Mesodermal cell (in vitro differentiated cells): Measurements from ENCODE around the gene CBX1.
"Not testable (repeated sequence)": the region's sequence is repeated elsewhere in the genome, so short reads cannot be mapped to it uniquely, and the experiment has no call there.

Source experiments
- H3K27ac ChIP-seq: 2 replicates; pipeline ENCODE4 v1.7.0; 2013; ENCODE audit warnings: mild to moderate bottlenecking, low read depth, low read length, moderate library complexity; ENCODE audit not compliant: severe bottlenecking
- H3K36me3 ChIP-seq: 2 replicates; pipeline ENCODE4 v1.7.1; 2013; ENCODE audit warnings: mild to moderate bottlenecking, low read length, moderate library complexity; ENCODE audit not compliant: control insufficient read depth, insufficient read depth
- H3K4me1 ChIP-seq: one replicate; pipeline ENCODE4 v1.7.1; 2013; ENCODE audit warnings: mild to moderate bottlenecking, low read length; ENCODE audit not compliant: insufficient read depth, control insufficient read depth, poor library complexity, severe bottlenecking
- H3K4me3 ChIP-seq: 2 replicates; pipeline ENCODE4 v1.7.0; 2013; ENCODE audit warnings: low read length, control low read depth, mild to moderate bottlenecking; ENCODE audit not compliant: insufficient read depth, poor library complexity, severe bottlenecking; ENCODE audit errors: extremely low read depth
- H3K9me3 ChIP-seq: 2 replicates; pipeline ENCODE4 v1.7.1; 2013; ENCODE audit warnings: mild to moderate bottlenecking, low read length, moderate library complexity; ENCODE audit not compliant: control insufficient read depth
- WGBS, 2 experiments: methylation state at CpG; one replicate each; pipeline ENCODE4 v1.1.5; 2013; ENCODE audit warnings: missing lambda C conversion rate in 2 of 2; ENCODE audit not compliant: insufficient coverage in 2 of 2; 5-methylcytosine and 5-hydroxymethylcytosine counted together

CBX1 gene

GRCh38 chr17:48037838-48038323 is 63.4 kb downstream of the CBX1 start:
- Histone ChIP-seq H3K36me3 (no peaks in the 10 kb centered on the region), H3K4me1 (no peaks in the 10 kb centered on the region), H3K4me3 (peak overlapping the region; percentile 11), H3K27ac (no peak overlapping the region), H3K9me3 (no peaks in the 10 kb centered on the region)
- 25 to 26% methylated on average over 7 to 9 of the region's 19 CpGs for WGBS, 2 experiments

- no peak within 1 kb of the TSS for H3K27ac ChIP-seq
- no peaks in the 10 kb centered on the region for H3K4me1 ChIP-seq
- peak within 1 kb of the TSS; percentile 43 for H3K4me3 ChIP-seq
- no peaks in the 10 kb centered on the region for H3K9me3 ChIP-seq
- 10% methylated on average over 51 to 67 of the region's 73 CpGs for WGBS, 2 experiments
- H3K36me3 ChIP-seq, result no peaks in the 10 kb centered on the region
Observed at GRCh38 chr17:48037036-48037837, 64.0 kb downstream of the CBX1 start, which contains the start of gene COPZ2. Gene COPZ2 (minus strand): TSS chr17:48037797. CDS start chr17:48037777, 20 bp downstream.

GRCh38 chr17:48036693-48037035 is 64.6 kb downstream of the CBX1 start:
- Histone ChIP-seq H3K27ac (no peak overlapping the region), H3K4me3 (peak overlapping the region; percentile 43), H3K36me3 (no peaks in the 10 kb centered on the region), H3K9me3 (no peaks in the 10 kb centered on the region), H3K4me1 (no peaks in the 10 kb centered on the region)
- WGBS, 2 experiments, result 83% methylated on average over 6 of the region's 6 CpGs; no CpG with 5 or more reads in 1 of the 2 experiments

GRCh38 chr17:48034734-48035133 is 66.5 kb downstream of the CBX1 start:
- H3K4me1 ChIP-seq, H3K27ac ChIP-seq, H3K4me3 ChIP-seq, H3K36me3 ChIP-seq, H3K9me3 ChIP-seq: not testable (repeated sequence)
- WGBS, 2 experiments, result 77 to 94% methylated on average over 2 to 4 of the region's 12 CpGs

- Histone ChIP-seq H3K9me3 (no peaks in the 10 kb centered on the region), H3K4me3 (no peak overlapping the region), H3K36me3 (no peaks in the 10 kb centered on the region), H3K4me1 (no peaks in the 10 kb centered on the region), H3K27ac (no peak overlapping the region)
- WGBS, 2 experiments, result 75 to 100% methylated on average over 4 to 5 of the region's 6 CpGs
Observed at GRCh38 chr17:48031966-48032365, 69.3 kb downstream of the CBX1 start.

- H3K9me3 ChIP-seq, result no peaks in the 10 kb centered on the region
- no peak overlapping the region for H3K4me3 ChIP-seq
- no peaks in the 10 kb centered on the region for H3K36me3 ChIP-seq
- no peak overlapping the region for H3K27ac ChIP-seq
- H3K4me1 ChIP-seq, result peaks cover 8% of the 10 kb centered on the region
- 92 to 93% methylated on average over 5 of the region's 5 CpGs for WGBS, 2 experiments
Observed at GRCh38 chr17:48030531-48030930, 70.7 kb downstream of the CBX1 start.

GRCh38 chr17:48028736-48029135 is 72.5 kb downstream of the CBX1 start:
- Histone ChIP-seq H3K4me1 (peaks cover 10% of the 10 kb centered on the region), H3K9me3 (no peaks in the 10 kb centered on the region), H3K4me3 (no peak overlapping the region), H3K27ac (no peak overlapping the region), H3K36me3 (no peaks in the 10 kb centered on the region)
- no CpG with 5 or more reads among the region's 1 CpG for WGBS, 2 experiments

- WGBS, 2 experiments, result 93 to 95% methylated on average over 10 to 11 of the region's 12 CpGs
Observed at GRCh38 chr17:48027322-48027981, 73.8 kb downstream of the CBX1 start.

GRCh38 chr17:48026502-48027321 is 74.6 kb downstream of the CBX1 start:
- Histone ChIP-seq H3K4me1 (peaks cover 10% of the 10 kb centered on the region), H3K9me3 (no peaks in the 10 kb centered on the region), H3K4me3 (no peak overlapping the region), H3K36me3 (no peaks in the 10 kb centered on the region), H3K27ac (no peak overlapping the region)
- 13 to 16% methylated on average over 16 of the region's 18 CpGs for WGBS, 2 experiments

More at GRCh38 chr17:48027322-48027981, 73.8 kb downstream of the CBX1 start:
- Histone ChIP-seq H3K27ac (no peak overlapping the region), H3K36me3 (no peaks in the 10 kb centered on the region), H3K9me3 (no peaks in the 10 kb centered on the region), H3K4me3 (no peak overlapping the region), H3K4me1 (peaks cover 10% of the 10 kb centered on the region)

- H3K27ac ChIP-seq, result no peak overlapping the region
- no peaks in the 10 kb centered on the region for H3K9me3 ChIP-seq
- peaks cover 10% of the 10 kb centered on the region for H3K4me1 ChIP-seq
- 59 to 71% methylated on average over 6 to 7 of the region's 8 CpGs for WGBS, 2 experiments
- no peaks in the 10 kb centered on the region for H3K36me3 ChIP-seq
- peak overlapping the region; percentile 42 for H3K4me3 ChIP-seq
Observed at GRCh38 chr17:48025904-48026501, 75.3 kb downstream of the CBX1 start.
